ENCODE measurements around the gene RFNG. TPM values are rescaled to one million over a fixed set of nuclear protein-coding genes. Genes with fewer than 3 reads are reported as not detected.

Gene RFNG
- total RNA-seq, 1 donor from 2014 or later = 21.1 TPM

- H3K36me3 ChIP-seq = peaks cover 100% of the 10 kb centered on the region
- intact Hi-C loops (cut with micrococcal nuclease) = no loop called here
- DNase-seq = peak; percentile 11
- no peak overlapping the region for H3K4me3 ChIP-seq
- H3K9me3 ChIP-seq (replicated peaks) = no peaks in the 10 kb centered on the region
- H3K27me3 ChIP-seq (ENCODE audit: low read depth) = no peaks in the 10 kb centered on the region
- TF ChIP-seq, protein P1, sequence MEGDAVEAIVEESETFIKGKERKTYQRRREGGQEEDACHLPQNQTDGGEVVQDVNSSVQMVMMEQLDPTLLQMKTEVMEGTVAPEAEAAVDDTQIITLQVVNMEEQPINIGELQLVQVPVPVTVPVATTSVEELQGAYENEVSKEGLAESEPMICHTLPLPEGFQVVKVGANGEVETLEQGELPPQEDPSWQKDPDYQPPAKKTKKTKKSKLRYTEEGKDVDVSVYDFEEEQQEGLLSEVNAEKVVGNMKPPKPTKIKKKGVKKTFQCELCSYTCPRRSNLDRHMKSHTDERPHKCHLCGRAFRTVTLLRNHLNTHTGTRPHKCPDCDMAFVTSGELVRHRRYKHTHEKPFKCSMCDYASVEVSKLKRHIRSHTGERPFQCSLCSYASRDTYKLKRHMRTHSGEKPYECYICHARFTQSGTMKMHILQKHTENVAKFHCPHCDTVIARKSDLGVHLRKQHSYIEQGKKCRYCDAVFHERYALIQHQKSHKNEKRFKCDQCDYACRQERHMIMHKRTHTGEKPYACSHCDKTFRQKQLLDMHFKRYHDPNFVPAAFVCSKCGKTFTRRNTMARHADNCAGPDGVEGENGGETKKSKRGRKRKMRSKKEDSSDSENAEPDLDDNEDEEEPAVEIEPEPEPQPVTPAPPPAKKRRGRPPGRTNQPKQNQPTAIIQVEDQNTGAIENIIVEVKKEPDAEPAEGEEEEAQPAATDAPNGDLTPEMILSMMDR (IDR thresholded peaks at IDR 0.05; ENCODE audit: borderline replicate concordance) = no peak
- H3K27ac ChIP-seq (replicated peaks) = no peak overlapping the region
- no peaks in the 10 kb centered on the region for H3K4me1 ChIP-seq
Measured at GRCh38 chr17:82090549-82091263, 39.1 kb upstream of the RFNG start.

DNA sequence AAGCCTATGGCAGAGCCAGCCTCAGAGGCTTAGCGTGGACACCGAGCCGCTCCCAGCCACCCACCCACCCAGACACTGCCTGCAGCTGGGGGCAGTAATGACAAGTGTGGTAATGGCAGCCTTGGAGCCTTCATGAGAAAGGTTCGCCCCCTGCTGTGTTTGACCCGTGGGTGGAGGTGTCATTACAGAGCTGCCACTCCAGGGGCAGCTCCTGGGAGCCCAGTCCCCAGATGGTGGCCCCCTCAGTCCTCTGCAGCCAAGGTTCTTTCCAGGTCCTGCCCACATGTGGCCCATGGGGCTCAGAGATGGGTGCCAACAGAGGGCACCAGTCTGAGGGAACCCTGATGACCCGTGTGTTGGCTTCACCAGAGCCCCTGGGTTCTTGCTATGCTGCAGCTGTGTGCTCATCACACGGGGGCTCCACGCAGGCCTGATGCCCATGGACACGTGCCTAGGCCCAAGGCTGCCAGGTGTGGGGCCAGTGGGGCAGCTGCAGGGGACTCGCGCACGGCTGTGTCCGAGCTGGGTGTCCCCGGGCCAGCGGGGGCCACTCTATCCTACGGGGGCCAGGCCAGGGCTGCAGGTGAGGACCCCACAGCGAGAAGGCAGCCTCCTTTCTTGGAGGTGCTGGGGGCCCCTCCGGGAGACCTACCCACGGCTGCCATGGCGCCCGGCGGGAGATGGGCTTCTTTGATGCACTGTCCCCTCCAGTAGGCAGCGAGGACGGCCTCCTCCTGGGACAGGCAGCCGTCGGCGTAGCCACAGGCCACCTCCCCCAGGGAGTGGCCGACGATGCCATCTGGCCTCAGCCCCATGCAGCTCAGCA is 38.3 kb upstream of the RFNG start:
- Histone ChIP-seq H3K4me1 (no peaks in the 10 kb centered on the region), H3K4me3 (no peak overlapping the region), H3K9me3 (replicated peaks) (no peaks in the 10 kb centered on the region), H3K36me3 (peaks cover 100% of the 10 kb centered on the region), H3K27ac (replicated peaks) (no peak overlapping the region), H3K27me3 (ENCODE audit: low read depth) (no peaks in the 10 kb centered on the region)
- intact Hi-C loops (cut with micrococcal nuclease) = no loop called here
- TF ChIP-seq, protein P1 (IDR thresholded peaks at IDR 0.05; ENCODE audit: borderline replicate concordance) = no peak
- DNase-seq = peak; percentile 10

GRCh38 chr17:82088838-82089722 is 37.5 kb upstream of the RFNG start:
- TF ChIP-seq, protein P1 (IDR thresholded peaks at IDR 0.05; ENCODE audit: borderline replicate concordance) = no peak
- Histone ChIP-seq H3K27me3 (ENCODE audit: low read depth) (no peaks in the 10 kb centered on the region), H3K36me3 (peaks cover 100% of the 10 kb centered on the region), H3K27ac (replicated peaks) (no peak overlapping the region), H3K4me1 (no peaks in the 10 kb centered on the region), H3K9me3 (replicated peaks) (no peaks in the 10 kb centered on the region), H3K4me3 (no peak overlapping the region)
- intact Hi-C loops (cut with micrococcal nuclease) = no loop called here
- peak; percentile 13 for DNase-seq

GRCh38 chr17:82087961-82088837 is 36.6 kb upstream of the RFNG start:
- peak; percentile 12 for DNase-seq
- TF ChIP-seq, protein P1 (IDR thresholded peaks at IDR 0.05; ENCODE audit: borderline replicate concordance) = no peak

More at GRCh38 chr17:82087961-82088837, 36.6 kb upstream of the RFNG start:
- no peaks in the 10 kb centered on the region for H3K27me3 ChIP-seq (ENCODE audit: low read depth)
- H3K4me1 ChIP-seq = no peaks in the 10 kb centered on the region
- intact Hi-C loops (cut with micrococcal nuclease) = no loop called here
- H3K9me3 ChIP-seq (replicated peaks) = no peaks in the 10 kb centered on the region
- no peak overlapping the region for H3K27ac ChIP-seq (replicated peaks)
- H3K36me3 ChIP-seq = peaks cover 100% of the 10 kb centered on the region
- H3K4me3 ChIP-seq = no peak overlapping the region
